Measurements from ENCODE around the gene PSMD2. TPM values are rescaled to one million over a fixed set of nuclear protein-coding genes. Genes with fewer than 3 reads are reported as not detected.

Gene PSMD2
- 431 and 478 TPM in 2 replicates for total RNA-seq

GRCh38 chr3:184298759-184299487 lies at the start of gene PSMD2:
Gene PSMD2, plus strand, starts transcription at chr3:184299241. Its CDS starts 26 bp downstream, at chr3:184299267.

DNA sequence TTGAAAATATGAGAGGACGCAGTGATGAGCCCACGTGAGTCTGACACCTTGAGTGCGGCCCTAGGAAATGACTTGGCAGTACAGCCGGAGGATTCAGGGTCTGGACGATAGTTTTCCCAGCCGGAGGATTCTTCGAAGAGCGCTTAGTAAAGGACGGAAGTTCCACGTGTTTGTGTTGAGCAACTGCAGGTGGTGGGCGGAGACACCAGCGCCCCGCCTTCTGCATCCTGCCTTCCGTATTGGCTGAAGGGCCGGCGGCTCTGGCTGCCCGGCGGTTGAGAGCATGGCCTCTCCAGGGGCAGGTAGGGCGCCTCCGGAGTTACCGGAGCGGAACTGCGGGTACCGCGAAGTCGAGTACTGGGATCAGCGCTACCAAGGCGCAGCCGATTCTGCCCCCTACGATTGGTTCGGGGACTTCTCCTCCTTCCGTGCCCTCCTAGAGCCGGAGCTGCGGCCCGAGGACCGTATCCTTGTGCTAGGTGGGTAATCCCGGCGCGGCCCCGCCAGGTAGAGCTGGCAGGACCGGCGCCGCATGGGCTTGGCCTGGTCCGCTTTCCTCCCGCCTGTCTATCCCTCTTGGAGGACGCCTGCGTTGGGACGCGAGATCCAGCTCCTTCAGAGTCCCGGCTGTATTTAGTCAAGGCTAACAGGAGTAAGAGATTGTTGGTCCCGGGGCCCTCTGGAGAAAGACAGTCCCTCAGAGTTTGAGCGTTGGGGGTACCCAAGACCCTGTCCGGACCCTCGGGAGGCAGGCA lies 49.5 kb upstream of the PSMD2 start, which contains the start of gene EEF1AKMT4:
TSS of gene EEF1AKMT4 (plus strand) at position 261 of the 755 bp plus-strand sequence. CDS start at position 284, 23 bp downstream.

GRCh38 chr3:184261270-184261853 lies 37.7 kb upstream of the PSMD2 start, which contains the start of gene CAMK2N2:
Gene CAMK2N2, minus strand, starts transcription at chr3:184261553. Its CDS starts 268 bp downstream, at chr3:184261285.

DNA sequence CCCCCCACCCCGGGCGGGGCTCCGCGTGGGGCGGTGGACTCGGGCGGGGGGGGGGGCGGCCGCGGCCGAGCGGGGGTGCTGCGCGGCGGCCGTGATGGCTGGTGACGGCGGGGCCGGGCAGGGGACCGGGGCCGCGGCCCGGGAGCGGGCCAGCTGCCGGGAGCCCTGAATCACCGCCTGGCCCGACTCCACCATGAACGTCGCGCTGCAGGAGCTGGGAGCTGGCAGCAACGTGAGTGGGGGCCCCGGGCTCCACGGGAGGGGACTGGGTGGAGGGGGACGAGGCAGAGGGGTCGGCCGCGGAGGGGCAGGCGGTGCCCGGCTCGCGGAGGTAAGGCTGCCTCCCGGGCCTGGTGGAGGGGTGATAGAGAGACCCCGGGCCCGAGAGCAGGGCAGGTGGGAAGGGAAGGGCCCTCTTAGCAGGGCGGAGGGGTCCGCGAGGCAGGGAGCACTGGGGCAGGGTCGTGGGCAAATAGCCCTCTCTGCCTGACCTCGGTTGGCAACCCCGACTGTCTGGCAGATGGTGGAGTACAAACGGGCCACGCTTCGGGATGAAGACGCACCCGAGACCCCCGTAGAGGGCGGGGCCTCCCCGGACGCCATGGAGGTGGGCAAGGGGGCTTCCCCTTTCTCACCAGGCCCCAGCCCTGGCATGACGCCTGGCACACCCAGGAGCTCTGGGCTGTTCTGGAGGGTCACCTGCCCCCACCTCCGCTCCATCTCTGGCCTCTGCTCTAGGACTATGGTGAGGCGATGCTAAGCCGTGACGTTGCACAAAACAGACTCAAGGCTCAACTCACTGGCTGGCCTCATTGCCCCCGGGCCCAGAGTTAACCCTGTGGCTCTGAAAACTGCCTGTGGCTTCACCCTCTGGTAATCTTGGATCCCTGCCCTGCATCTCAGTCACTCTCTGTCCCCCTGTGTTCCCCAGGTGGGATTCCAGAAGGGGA lies 22.8 kb upstream of the PSMD2 start, which contains the start of gene ECE2:
TSS of gene ECE2 (plus strand) at position 62 of the 950 bp plus-strand sequence. CDS start at position 194, 132 bp downstream.

GRCh38 chr3:184314363-184314699 lies 15.3 kb downstream of the PSMD2 start, which contains the start of gene EIF4G1:
Gene EIF4G1, plus strand, starts transcription at chr3:184314606. Its CDS starts 1,191 bp downstream, at chr3:184315797.

GRCh38 chr3:184337399-184337714 lies 38.3 kb downstream of the PSMD2 start, which contains the start of gene FAM131A:
Gene FAM131A, plus strand, starts transcription at chr3:184337600. Its CDS starts 31 bp downstream, at chr3:184337631.

Other genes starting within 250 kb of the PSMD2 start
- gene HTR3C, start 246.2 kb upstream of the PSMD2 start, total RNA-seq: not detected in 2 replicates
- gene HTR3E, start 202.2 kb upstream of the PSMD2 start, total RNA-seq: not detected in 2 replicates
- gene EIF2B5, start 163.9 kb upstream of the PSMD2 start, total RNA-seq: 29.9 and 32.8 TPM in 2 replicates
- gene DVL3, start 143.9 kb upstream of the PSMD2 start, total RNA-seq: 28.7 and 36.6 TPM in 2 replicates
- gene AP2M1, start 124.4 kb upstream of the PSMD2 start, total RNA-seq: 624 and 646 TPM in 2 replicates
- 57.1 and 68.0 TPM in 2 replicates for gene ABCF3, start 113.0 kb upstream of the PSMD2 start, total RNA-seq
- gene VWA5B2, start 69.7 kb upstream of the PSMD2 start, total RNA-seq: not detected in 2 replicates
- gene ALG3, start 50.3 kb upstream of the PSMD2 start, total RNA-seq: 20.5 and 21.4 TPM in 2 replicates
- 1.1 and 1.5 TPM in 2 replicates for gene EEF1AKMT4, start 49.6 kb upstream of the PSMD2 start, total RNA-seq
- gene CAMK2N2, start 37.7 kb upstream of the PSMD2 start, total RNA-seq: 0.16 TPM in 1 of 2 replicates, not detected in the other
- gene ECE2, start 23.2 kb upstream of the PSMD2 start, total RNA-seq: not detected in 2 replicates
- 222 and 223 TPM in 2 replicates for gene EIF4G1, start 15.4 kb downstream of the PSMD2 start, total RNA-seq
- gene FAM131A, start 38.4 kb downstream of the PSMD2 start, total RNA-seq: 15.0 and 19.2 TPM in 2 replicates
- gene CLCN2, start 62.4 kb downstream of the PSMD2 start, total RNA-seq: 3.5 and 4.6 TPM in 2 replicates
- 60.3 and 62.1 TPM in 2 replicates for gene POLR2H, start 62.5 kb downstream of the PSMD2 start, total RNA-seq
- 0.16 and 0.52 TPM in 2 replicates for gene THPO, start 79.0 kb downstream of the PSMD2 start, total RNA-seq
- 1.1 and 6.1 TPM in 2 replicates for gene CHRD, start 80.8 kb downstream of the PSMD2 start, total RNA-seq

Data from bronchial smooth muscle cell (primary cell).